ENCODE results near the gene IL4R.
"Not testable (repeated sequence)": the region's sequence is repeated elsewhere in the genome, so short reads cannot be mapped to it uniquely, and the experiment has no call there.

Gene IL4R

GRCh38 chr16:27316038-27316680 lies 2.4 kb downstream of the IL4R start:
- no peak for DNase-seq

GRCh38 chr16:27317320-27317719 lies 3.5 kb downstream of the IL4R start:
- DNase-seq = no peak

GRCh38 chr16:27317738-27318391 lies 4.1 kb downstream of the IL4R start:
- DNase-seq = no peak

DNA sequence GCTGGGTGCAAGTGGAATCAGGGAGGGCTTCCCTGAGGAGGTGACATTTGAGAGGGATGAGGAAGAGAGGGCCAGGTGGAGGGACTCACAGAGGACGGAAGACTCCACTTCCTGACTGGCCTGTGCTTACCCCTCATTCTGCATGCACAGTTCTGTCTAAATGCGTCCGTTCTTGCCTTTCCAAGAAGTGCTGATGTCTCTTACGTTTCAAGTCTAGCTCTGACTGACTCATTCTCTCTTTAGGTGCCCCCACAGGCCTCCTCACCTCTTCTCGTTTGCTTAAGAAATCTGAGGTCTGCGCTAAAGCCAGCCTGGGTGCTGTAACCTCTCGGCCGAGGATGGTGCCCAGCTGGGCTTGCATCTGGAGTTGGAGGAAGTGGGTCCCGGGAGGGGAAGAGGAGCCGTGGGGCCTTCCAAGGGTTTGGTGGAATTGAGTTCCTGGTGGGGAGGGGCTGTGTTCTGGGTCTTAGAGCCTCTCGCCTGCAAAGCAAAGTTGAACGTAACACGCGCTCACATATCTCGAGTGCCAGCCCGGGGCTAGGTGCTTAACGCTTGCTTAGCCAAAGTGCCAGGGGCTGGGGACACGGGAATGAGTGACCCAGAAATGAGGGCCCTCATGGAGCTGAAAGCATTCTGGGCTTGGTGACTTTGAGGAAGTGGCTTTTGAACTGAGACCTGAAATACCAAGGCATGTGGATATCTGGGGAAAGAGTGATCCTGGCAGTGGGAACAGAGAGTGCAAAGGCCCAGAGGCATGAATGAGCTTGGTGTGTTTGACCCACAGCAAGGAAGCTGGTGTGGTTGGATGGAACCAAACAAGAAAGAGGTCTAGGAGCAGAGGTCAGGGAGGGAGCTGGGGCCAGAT lies 4.8 kb downstream of the IL4R start:
- no peak for DNase-seq

- no peak for DNase-seq
Measured at GRCh38 chr16:27319257-27319965, 5.6 kb downstream of the IL4R start.

- no peak for DNase-seq
Measured at GRCh38 chr16:27320261-27321012, 6.7 kb downstream of the IL4R start.

DNA sequence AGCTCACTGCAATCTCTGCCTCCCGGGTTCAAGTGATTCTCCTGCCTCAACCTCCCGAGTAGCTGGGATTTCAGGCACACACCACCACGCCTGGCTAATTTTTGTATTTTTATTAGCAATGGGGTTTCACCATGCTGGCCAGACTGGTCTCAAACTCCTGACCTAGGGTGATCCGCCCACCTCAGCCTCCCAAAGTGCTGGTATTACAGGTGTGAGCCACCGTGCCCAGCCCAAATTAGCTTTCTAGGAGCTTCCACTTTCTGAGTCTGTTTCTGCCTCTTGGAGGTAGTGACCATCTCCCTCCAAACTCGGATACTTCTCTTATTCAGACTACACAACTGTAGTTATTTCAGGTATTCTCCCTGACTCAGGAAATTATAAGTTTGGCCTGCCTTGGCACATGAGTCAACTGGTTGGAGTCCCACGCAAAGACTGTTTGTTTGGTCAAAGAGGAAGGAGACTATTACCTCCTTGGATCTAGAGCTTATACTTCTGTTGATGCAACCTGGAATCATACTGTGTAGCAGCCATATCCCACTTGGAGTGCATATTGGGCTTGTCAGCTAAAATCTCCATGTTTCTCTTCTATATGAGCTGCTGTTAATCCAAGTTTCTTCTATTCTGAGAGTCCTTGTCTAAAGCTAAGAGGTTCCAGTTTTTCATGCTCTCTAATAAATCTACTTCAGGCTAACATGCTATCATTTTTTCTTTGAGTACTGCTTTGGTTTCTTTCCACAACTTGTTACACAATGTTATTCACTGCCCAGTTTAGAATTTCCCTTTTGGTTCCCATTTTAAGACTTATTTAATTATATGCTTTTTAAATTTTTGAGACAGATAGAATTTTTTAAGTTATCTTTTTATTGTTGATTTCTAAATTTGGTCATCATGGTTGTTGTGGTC lies 7.5 kb downstream of the IL4R start:
- no peak for DNase-seq

DNA sequence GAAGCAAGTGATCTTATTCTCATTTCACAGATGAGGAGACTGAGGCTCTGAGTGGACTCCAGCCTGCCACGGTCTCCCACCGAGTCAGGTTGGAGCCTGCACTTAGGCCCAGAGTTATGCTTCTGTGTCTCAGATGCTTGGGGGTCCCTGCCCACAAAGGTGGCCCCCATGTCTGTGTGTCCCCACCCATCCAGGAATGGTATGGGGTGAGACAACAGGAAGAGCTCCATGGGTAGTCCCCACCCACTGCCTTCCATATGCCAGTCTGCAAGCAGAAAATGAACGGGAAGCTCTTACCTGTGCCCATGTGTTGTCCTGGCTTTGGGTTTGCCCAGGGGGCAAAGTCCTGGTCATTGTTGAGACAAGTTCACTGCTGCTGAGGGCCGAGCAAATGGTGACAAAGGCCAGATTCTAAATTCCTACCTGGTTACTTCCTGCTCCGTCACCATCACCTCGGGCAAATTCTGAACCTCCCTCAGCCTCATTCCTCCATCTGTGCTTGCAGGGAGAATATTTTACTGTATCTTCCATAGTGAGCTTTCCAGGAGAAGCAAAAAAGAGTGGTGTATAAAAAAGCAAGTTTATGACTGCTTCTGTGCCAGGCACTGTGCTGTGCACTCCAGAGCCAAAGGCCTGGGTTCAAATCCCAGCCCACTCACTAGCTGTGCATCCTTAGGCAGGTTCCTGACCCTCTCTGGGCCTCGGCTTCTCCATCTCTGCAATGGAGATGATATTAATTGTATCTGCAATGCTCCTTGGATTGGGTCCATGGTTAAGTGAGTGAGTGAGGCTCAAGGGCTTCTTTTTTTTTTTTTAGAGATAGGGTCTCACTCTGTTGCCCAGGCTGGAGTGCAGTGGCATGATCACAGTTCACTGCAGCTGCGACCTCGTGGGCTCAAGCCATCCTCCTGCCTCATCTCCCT lies 9.3 kb downstream of the IL4R start:
- DNase-seq = no peak

- no peak for DNase-seq
Measured at GRCh38 chr16:27323781-27324561, 10.2 kb downstream of the IL4R start.

- no peak for DNase-seq
Measured at GRCh38 chr16:27324851-27325301, 11.1 kb downstream of the IL4R start.

- no peak for DNase-seq
Measured at GRCh38 chr16:27325736-27326135, 12.0 kb downstream of the IL4R start.

- DNase-seq = no peak
Measured at GRCh38 chr16:27326251-27326650, 12.5 kb downstream of the IL4R start.

GRCh38 chr16:27326738-27327585 lies 13.2 kb downstream of the IL4R start:
- DNase-seq = peak; percentile 4

- DNase-seq = no peak
Measured at GRCh38 chr16:27327586-27327915, 13.8 kb downstream of the IL4R start.

DNA sequence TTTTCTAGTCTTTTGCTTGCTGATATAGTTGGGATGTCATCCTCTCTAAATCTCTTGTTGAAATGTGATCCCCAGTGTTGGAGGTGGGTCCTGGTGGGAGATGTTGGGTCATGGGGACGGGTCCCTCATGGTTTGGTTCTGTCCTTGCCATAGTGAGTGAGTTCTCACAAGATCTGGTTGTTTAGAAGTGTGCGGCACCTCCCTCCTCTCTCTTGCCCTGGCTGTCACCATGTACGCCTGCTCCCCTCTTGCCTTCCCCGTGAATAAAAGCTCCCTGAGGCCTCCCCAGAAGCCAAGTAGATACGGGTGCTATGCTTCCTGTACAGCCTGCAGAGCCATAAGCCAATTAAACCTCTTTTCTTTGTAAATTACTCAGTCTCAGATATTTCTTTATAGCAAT lies 15.2 kb downstream of the IL4R start:
- DNase-seq = no peak

DNA sequence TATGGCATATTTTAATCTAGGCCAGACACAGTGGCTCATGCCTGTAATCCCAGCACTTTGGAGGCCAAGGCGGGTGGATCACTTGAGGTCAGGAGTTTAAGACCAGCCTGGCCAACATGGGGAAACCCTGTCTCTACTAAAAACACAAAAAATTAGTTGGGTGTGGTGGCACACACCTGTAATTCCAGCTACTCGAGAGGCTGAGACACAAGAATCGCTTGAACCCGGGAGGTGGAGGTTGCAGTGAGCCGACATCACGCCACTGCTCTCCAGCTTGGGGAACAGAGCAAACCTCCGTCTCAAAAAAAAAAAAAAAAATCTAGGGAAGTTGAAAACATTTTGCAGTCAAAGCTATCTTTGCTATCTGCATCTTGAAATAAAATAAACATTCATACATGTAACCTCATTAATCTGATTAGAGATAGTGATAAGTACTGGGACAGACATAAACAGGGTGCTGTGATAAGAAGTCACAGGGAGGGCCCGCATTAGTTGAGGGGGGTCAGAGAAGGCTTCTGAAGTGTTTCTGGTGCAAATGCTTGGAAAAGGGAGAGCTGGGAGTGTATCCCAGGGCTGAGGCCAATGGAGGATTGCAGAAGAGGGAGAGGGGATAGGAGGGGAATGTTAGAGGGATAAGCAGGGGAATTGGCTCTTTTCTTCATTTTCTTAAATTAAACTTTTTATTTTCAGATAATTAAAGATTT lies 15.8 kb downstream of the IL4R start:
- DNase-seq = not testable (repeated sequence)

- DNase-seq = no peak
Measured at GRCh38 chr16:27330542-27330941, 16.8 kb downstream of the IL4R start.

DNA sequence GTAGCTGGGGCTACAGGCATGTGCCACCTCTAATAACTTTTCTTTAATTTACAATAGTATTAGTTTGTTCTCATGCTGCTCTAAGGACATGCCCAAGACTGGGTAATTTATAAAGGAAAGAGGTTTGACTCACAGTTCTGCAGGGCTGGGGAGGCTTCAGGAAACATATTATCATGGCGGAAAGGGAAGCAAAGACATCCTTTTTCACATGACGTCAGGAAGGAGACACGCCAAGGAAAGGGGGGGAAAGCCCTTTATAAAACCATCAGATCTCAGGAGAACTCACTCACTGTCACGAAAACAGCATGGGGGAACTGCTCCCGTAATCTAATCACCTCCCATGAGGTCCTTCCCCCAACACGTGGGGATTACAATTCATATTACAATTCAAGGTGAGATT lies 18.3 kb downstream of the IL4R start:
- no peak for DNase-seq
